Measurements from ENCODE around the gene TMEM222. TPM values are rescaled to one million over a fixed set of nuclear protein-coding genes. Genes with fewer than 3 reads are reported as not detected.

TMEM222 gene
- total RNA-seq, 1 donor from 2014 or later = 46.7 TPM

- Mint-ChIP-seq H3K4me1 (no peaks in the 10 kb centered on the region), H3K27ac (ENCODE audit: unreplicated experiment) (no peak overlapping the region), H3K27me3 (ENCODE audit: low read depth) (no peaks in the 10 kb centered on the region), H3K36me3 (ENCODE audit: low read depth) (peaks cover 5% of the 10 kb centered on the region), H3K4me3 (no peak overlapping the region), H3K9me3 (no peaks in the 10 kb centered on the region)
- TF ChIP-seq, protein P1, sequence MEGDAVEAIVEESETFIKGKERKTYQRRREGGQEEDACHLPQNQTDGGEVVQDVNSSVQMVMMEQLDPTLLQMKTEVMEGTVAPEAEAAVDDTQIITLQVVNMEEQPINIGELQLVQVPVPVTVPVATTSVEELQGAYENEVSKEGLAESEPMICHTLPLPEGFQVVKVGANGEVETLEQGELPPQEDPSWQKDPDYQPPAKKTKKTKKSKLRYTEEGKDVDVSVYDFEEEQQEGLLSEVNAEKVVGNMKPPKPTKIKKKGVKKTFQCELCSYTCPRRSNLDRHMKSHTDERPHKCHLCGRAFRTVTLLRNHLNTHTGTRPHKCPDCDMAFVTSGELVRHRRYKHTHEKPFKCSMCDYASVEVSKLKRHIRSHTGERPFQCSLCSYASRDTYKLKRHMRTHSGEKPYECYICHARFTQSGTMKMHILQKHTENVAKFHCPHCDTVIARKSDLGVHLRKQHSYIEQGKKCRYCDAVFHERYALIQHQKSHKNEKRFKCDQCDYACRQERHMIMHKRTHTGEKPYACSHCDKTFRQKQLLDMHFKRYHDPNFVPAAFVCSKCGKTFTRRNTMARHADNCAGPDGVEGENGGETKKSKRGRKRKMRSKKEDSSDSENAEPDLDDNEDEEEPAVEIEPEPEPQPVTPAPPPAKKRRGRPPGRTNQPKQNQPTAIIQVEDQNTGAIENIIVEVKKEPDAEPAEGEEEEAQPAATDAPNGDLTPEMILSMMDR (conservative IDR thresholded peaks at IDR 0.05) = no peak
- no peak for DNase-seq (ENCODE audit: low read depth, low spot score)
Observed at GRCh38 chr1:27331922-27332321, 10.0 kb downstream of the TMEM222 start.

GRCh38 chr1:27332536-27333281 is 10.7 kb downstream of the TMEM222 start:
- Mint-ChIP-seq H3K4me1 (no peaks in the 10 kb centered on the region), H3K27ac (ENCODE audit: unreplicated experiment) (no peak overlapping the region), H3K9me3 (no peaks in the 10 kb centered on the region), H3K4me3 (peak overlapping the region; percentile 43), H3K27me3 (ENCODE audit: low read depth) (no peaks in the 10 kb centered on the region), H3K36me3 (ENCODE audit: low read depth) (peaks cover 5% of the 10 kb centered on the region)
- TF ChIP-seq, protein P1 (conservative IDR thresholded peaks at IDR 0.05) = peak; percentile 77
- peak; percentile 68 for DNase-seq (ENCODE audit: low read depth, low spot score)

DNA sequence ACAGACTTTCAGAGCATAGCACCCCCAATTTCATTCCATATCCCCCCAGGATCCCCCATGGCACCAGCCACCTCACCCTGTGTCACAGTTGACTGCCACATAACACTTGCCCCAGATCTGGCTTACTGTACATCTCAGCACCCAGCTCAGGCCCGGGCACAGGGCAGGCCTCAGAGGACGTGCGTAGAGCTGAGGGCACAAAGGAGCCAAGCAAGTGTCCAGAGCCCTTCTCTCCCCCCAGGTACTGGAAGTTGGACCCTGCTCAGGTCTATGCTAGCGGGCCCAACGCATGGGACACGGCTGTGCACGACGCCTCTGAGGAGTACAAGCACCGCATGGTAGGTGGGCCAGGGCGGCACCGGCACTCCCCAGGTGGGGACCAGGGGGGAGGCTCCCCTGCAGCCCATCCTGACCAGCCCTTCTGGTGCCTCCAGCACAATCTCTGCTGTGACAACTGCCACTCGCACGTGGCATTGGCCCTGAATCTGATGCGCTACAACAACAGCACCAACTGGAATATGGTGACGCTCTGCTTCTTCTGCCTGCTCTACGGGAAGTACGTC is 11.8 kb downstream of the TMEM222 start:
- H3K27ac Mint-ChIP-seq (ENCODE audit: unreplicated experiment) = no peak overlapping the region
- H3K27me3 Mint-ChIP-seq (ENCODE audit: low read depth) = no peaks in the 10 kb centered on the region
- H3K4me1 Mint-ChIP-seq = peaks cover 5% of the 10 kb centered on the region
- no peak overlapping the region for H3K4me3 Mint-ChIP-seq
- DNase-seq (ENCODE audit: low read depth, low spot score) = no peak
- TF ChIP-seq, protein P1 (conservative IDR thresholded peaks at IDR 0.05) = no peak
- H3K36me3 Mint-ChIP-seq (ENCODE audit: low read depth) = peaks cover 5% of the 10 kb centered on the region
- H3K9me3 Mint-ChIP-seq = no peaks in the 10 kb centered on the region

DNA sequence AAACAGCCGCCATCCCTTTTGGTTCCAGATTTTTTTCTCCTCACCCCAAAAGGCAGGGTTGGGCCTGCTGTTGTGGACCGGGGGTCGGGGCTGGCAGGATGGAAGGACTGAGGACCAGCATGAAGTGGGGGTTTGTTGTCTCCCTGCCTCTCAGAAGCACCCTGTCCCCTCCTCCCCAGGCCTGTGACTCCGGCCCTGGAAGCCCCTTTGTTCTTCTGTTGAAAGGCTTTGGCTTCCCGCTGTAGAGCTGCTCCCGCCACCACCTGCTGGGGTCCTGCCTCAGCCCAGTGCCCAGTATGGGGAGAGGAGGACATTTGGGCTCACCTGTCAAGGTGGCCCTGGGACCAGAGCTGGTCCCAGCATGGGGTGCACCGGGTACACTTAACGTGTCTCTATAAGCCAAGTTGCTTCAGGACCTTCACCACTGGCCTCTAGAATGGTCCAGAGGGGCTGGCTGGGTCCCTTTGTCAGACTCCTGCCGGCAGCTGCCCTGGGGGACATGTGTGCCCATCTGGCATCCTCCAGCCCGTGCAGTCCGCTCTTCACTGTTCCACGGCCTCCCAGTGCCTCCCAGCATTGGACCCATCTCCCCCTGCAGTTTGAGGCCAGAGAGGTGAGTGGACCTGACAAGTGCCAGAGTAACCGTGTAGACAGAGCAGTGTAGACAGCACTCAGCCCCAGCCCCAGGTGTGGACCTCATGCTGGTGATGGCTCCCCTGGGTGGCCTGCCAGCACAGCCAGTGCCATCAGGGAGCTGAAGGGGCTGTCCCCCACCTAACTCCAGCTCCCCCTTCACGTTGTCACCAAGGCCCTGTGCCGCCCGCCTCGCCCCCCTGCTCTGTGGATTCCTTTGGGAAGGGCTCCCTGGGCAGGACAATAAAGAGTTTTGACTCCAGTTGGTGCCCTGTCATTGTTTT is 13.8 kb downstream of the TMEM222 start:
- no peak overlapping the region for H3K27ac Mint-ChIP-seq (ENCODE audit: unreplicated experiment)
- H3K4me1 Mint-ChIP-seq = peaks cover 14% of the 10 kb centered on the region
- no peak for DNase-seq (ENCODE audit: low read depth, low spot score)
- no peaks in the 10 kb centered on the region for H3K27me3 Mint-ChIP-seq (ENCODE audit: low read depth)
- no peak overlapping the region for H3K4me3 Mint-ChIP-seq
- H3K9me3 Mint-ChIP-seq = no peaks in the 10 kb centered on the region
- peaks cover 5% of the 10 kb centered on the region for H3K36me3 Mint-ChIP-seq (ENCODE audit: low read depth)
- TF ChIP-seq, protein P1 (conservative IDR thresholded peaks at IDR 0.05) = no peak

DNA sequence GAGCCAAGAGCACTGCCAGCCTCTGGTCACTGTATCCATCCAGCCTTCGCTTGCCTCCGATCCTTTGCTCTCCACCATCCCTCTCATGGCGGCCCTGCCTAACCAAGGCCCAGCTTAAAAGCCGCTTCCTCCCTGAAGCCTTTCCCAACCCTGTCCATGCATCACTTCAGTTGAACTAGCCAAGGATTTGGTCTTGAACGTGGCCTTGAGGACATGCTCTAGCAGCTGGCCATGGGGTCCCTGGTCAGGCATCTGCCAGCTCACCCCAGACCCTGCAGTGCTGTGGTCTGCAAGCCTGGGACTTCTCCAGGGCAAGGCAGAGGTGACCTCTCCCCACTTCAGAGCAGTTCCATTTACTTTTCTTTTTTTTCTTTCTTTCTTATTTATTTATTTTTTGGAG is 14.8 kb downstream of the TMEM222 start:
- Mint-ChIP-seq H3K36me3 (ENCODE audit: low read depth) (peaks cover 5% of the 10 kb centered on the region), H3K27me3 (ENCODE audit: low read depth) (peaks cover 4% of the 10 kb centered on the region), H3K27ac (ENCODE audit: unreplicated experiment) (no peak overlapping the region), H3K4me3 (no peak overlapping the region), H3K9me3 (no peaks in the 10 kb centered on the region), H3K4me1 (peaks cover 18% of the 10 kb centered on the region)
- TF ChIP-seq, protein P1 (conservative IDR thresholded peaks at IDR 0.05) = no peak
- DNase-seq (ENCODE audit: low read depth, low spot score) = no peak
